PC-3 (cell line): ENCODE results near the gene ATE1. TPM values are rescaled to one million over a fixed set of nuclear protein-coding genes. Genes with fewer than 3 reads are reported as not detected.

Experiments used
- ATAC-seq: fragments of 200-7000 bp; cut with Tn5 transposase; 2 replicates; pipeline ENCODE4 v1.9.1; 2020; ENCODE audit warnings: mild to moderate bottlenecking, moderate library complexity
- BruUV-seq: library from RNA; stranded (reverse); fragments of 400-500 nt; replicated peaks from 2 replicates; lab custom pipeline; 2021; lab: Mats Ljungman, UMichigan
- CTCF ChIA-PET: fragments of 300-600 bp; sonication (Branson Sonifier 250); formaldehyde crosslinking; loops from one replicate; lab custom pipeline; 2022; ENCODE audit warnings: antibody characterized with exemption; lab: Charles Lee
- POLR2A ChIA-PET: fragments of 300-600 bp; sonication (Branson Sonifier 250); formaldehyde crosslinking; loops from one replicate; lab custom pipeline; 2022; ENCODE audit warnings: antibody characterized with exemption; ENCODE audit not compliant: unreplicated experiment; lab: Charles Lee
- DNase-seq: peaks from one replicate; pipeline ENCODE4 v3.0.0-alpha.2; 2015
- H2AFZ ChIP-seq: fragments of 300-600 bp; sonication (generic); 2 replicates; pipeline ENCODE4 v1.6.0; 2016; ENCODE audit warnings: antibody characterized with exemption, low read length
- H3F3A ChIP-seq: fragments of 300-600 bp; sonication (generic); one replicate; pipeline ENCODE4 v1.6.0; 2017; ENCODE audit warnings: antibody characterized with exemption, low read length, control low read depth, mild to moderate bottlenecking; ENCODE audit not compliant: unreplicated experiment
- H3K27ac ChIP-seq: fragments of 300-600 bp; sonication (generic); 2 replicates; pipeline ENCODE4 v1.5.1; 2016; ENCODE audit warnings: mild to moderate bottlenecking, low read length
- H3K27me3 ChIP-seq: fragments of 300-600 bp; sonication (generic); 2 replicates; pipeline ENCODE4 v1.6.1; 2016; ENCODE audit warnings: low read length, mixed read lengths
- H3K36me3 ChIP-seq: fragments of 300-600 bp; sonication (generic); 2 replicates; pipeline ENCODE4 v1.6.1; 2016; ENCODE audit warnings: low read depth, mixed run types, low read length, mixed read lengths
- H3K4me1 ChIP-seq: fragments of 300-600 bp; sonication (generic); 2 replicates; pipeline ENCODE4 v1.5.1; 2016; ENCODE audit warnings: low read length; ENCODE audit not compliant: insufficient read depth
- H3K4me2 ChIP-seq: fragments of 300-600 bp; sonication (generic); 2 replicates; pipeline ENCODE4 v1.6.0; 2016; ENCODE audit warnings: low read length
- H3K4me3 ChIP-seq: fragments of 300-600 bp; sonication (generic); 2 replicates; pipeline ENCODE4 v1.5.1; 2016; ENCODE audit warnings: mild to moderate bottlenecking, low read length, mixed read lengths
- H3K79me2 ChIP-seq: fragments of 300-600 bp; sonication (generic); 2 replicates; pipeline ENCODE4 v1.6.1; 2017; ENCODE audit warnings: low read length, mixed read lengths
- H3K9ac ChIP-seq: fragments of 300-600 bp; sonication (generic); 2 replicates; pipeline ENCODE4 v1.6.0; 2016; ENCODE audit warnings: mild to moderate bottlenecking, low read length
- H3K9me2 ChIP-seq: fragments of 300-600 bp; sonication (generic); replicated peaks from 2 replicates; pipeline ENCODE4 v1.6.1; 2016; ENCODE audit warnings: mixed run types, low read length, mixed read lengths
- H3K9me3 ChIP-seq: fragments of 300-600 bp; sonication (generic); 2 replicates; pipeline ENCODE4 v1.6.1; 2016; ENCODE audit warnings: low read length, mixed read lengths
- H4K20me1 ChIP-seq: fragments of 300-600 bp; sonication (generic); 2 replicates; pipeline ENCODE4 v1.6.1; 2016; ENCODE audit warnings: low read length, mixed read lengths
- CTCF ChIP-seq: fragments of 300-600 bp; sonication (generic); conservative IDR thresholded peaks from 2 replicates; pipeline ENCODE4 v1.5.1; 2017; ENCODE audit warnings: antibody characterized with exemption, low read depth, mild to moderate bottlenecking, low read length
- EZH2 ChIP-seq: fragments of 300-600 bp; sonication (generic); IDR thresholded peaks from one replicate; pipeline ENCODE4 v1.6.1; 2017; ENCODE audit warnings: antibody characterized with exemption, mild to moderate bottlenecking, low read length; ENCODE audit not compliant: unreplicated experiment
- EZH2phosphoT487 ChIP-seq: fragments of 300-600 bp; sonication (generic); IDR thresholded peaks from 2 replicates; pipeline ENCODE4 v1.6.1; 2018; ENCODE audit warnings: mild to moderate bottlenecking, antibody characterized with exemption, low read length, borderline replicate concordance
- intact Hi-C: fragments of 100-400 bp; cut with micrococcal nuclease; formaldehyde crosslinking; loops from 2 replicates; pipeline ENCODE4 v1.9.0; 2023
- total RNA-seq: library from RNA; depleted of rRNA; stranded (reverse); fragments of >200 nt; gene quantifications from 2 replicates; pipeline ENCODE4 v1.2.3, GENCODE V29; 2014

Gene ATE1
- total RNA-seq, 1 experiment from 2014 or later = 12.8 TPM

DNA sequence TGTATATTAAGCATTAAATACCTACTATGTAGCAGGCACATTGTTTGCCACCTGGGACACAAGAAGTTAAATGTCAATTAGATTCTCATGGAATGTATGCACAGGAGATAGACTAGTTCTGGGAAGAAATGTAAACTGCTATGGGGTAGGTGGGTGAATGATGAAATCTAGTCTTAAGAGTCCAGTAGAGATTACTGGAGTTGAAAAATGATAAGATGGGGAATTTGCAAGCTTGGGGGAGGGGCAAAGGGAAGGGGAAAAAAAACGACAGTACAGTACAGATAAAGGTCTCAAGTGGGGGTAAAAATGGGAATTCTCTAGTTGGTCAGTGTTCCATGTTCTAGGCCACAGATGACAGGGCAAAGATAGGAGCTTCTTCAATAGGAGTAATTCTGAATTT lies 94.4 kb downstream of the ATE1 start:
- Histone ChIP-seq H3K4me2 (no peak overlapping the region), H3K4me1 (no peaks in the 10 kb centered on the region), H3K79me2 (no peaks in the 10 kb centered on the region), H3K27ac (no peak overlapping the region), H3K9ac (no peak overlapping the region), H2AFZ (no peak overlapping the region), H3K4me3 (no peak overlapping the region), H3K9me2 (no peaks in the 10 kb centered on the region), H3K36me3 (no peaks in the 10 kb centered on the region), H3F3A (no peaks in the 10 kb centered on the region), H3K9me3 (no peaks in the 10 kb centered on the region), H4K20me1 (no peaks in the 10 kb centered on the region), H3K27me3 (no peaks in the 10 kb centered on the region)
- no peak for DNase-seq
- CTCF ChIA-PET = no interaction called here
- no peak for TF ChIP-seq CTCF
- TF ChIP-seq EZH2 = no peak
- no peak for TF ChIP-seq EZH2phosphoT487
- intact Hi-C loops = loop anchor here (10.0 kb wide), 1 partner anchor 89 kb away; no protein-coding TSS in a partner anchor
- POLR2A ChIA-PET = no interaction called here
- no peak for ATAC-seq
- no TSS peak for BruUV-seq

GRCh38 chr10:121832647-121833046 lies 95.2 kb downstream of the ATE1 start:
- intact Hi-C loops = loop anchor here (10.0 kb wide), 1 partner anchor 88 kb away; no protein-coding TSS in a partner anchor
- ChIA-PET CTCF (no interaction called here), POLR2A (no interaction called here)
- Histone ChIP-seq H4K20me1 (no peaks in the 10 kb centered on the region), H3K4me3 (no peak overlapping the region), H3K79me2 (no peaks in the 10 kb centered on the region), H3K9ac (no peak overlapping the region), H3K27ac (no peak overlapping the region), H3K4me1 (no peaks in the 10 kb centered on the region), H3K9me2 (no peaks in the 10 kb centered on the region), H3K4me2 (no peak overlapping the region), H3K9me3 (no peaks in the 10 kb centered on the region), H3F3A (no peaks in the 10 kb centered on the region), H3K27me3 (no peaks in the 10 kb centered on the region), H3K36me3 (no peaks in the 10 kb centered on the region), H2AFZ (no peak overlapping the region)
- BruUV-seq = no TSS peak
- no peak for DNase-seq
- TF ChIP-seq EZH2 (no peak), CTCF (no peak), EZH2phosphoT487 (no peak)
- no peak for ATAC-seq

DNA sequence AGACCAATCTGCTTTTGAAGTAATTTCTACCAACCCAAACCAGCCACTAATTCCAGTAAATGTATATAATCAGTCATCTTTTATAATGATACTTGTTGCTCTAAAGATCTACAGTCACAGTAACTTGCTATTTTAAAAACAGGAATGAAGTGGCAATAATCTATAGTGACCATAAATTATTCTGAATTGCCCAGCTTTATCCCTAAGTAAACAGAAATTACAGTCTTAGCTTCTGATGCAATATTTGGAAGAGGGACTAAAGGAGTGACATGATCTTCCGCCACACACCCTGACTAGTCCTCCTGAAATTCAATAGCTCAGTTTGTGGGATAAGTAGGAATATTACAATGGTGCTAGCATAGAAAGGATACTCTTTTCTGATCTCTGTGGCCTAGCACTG lies 96.1 kb downstream of the ATE1 start:
- no peak for ATAC-seq
- ChIA-PET POLR2A (no interaction called here), CTCF (no interaction called here)
- Histone ChIP-seq H3K79me2 (no peaks in the 10 kb centered on the region), H3K9me3 (no peaks in the 10 kb centered on the region), H3K4me3 (no peak overlapping the region), H3K9ac (no peak overlapping the region), H3K9me2 (no peaks in the 10 kb centered on the region), H3K27me3 (no peaks in the 10 kb centered on the region), H3K4me1 (no peaks in the 10 kb centered on the region), H3K27ac (no peak overlapping the region), H3F3A (no peaks in the 10 kb centered on the region), H4K20me1 (no peaks in the 10 kb centered on the region), H3K36me3 (no peaks in the 10 kb centered on the region), H2AFZ (no peak overlapping the region), H3K4me2 (no peak overlapping the region)
- TF ChIP-seq CTCF (no peak), EZH2 (no peak), EZH2phosphoT487 (no peak)
- intact Hi-C loops = loop anchor here (10.0 kb wide), 1 partner anchor 87 kb away; no protein-coding TSS in a partner anchor
- DNase-seq = no peak
- no TSS peak for BruUV-seq
